Chondrocyte (in vitro differentiated cells): ENCODE measurements around the gene LRRC7. TPM values are rescaled to one million over a fixed set of nuclear protein-coding genes. Genes with fewer than 3 reads are reported as not detected.

Source experiments
- DNase-seq: peaks from one replicate; pipeline ENCODE4 v3.0.0; 2021; ENCODE audit warnings: mixed read lengths, low spot score
- H3K27ac Mint-ChIP-seq: one replicate; pipeline ENCODE4 v1.8.0; 2021; ENCODE audit warnings: mild to moderate bottlenecking, moderate library complexity, mixed read lengths; ENCODE audit not compliant: unreplicated experiment
- H3K27me3 Mint-ChIP-seq: 2 replicates; pipeline ENCODE4 v1.8.0; 2021; ENCODE audit warnings: low read depth, mixed read lengths
- H3K36me3 Mint-ChIP-seq: 2 replicates; pipeline ENCODE4 v1.8.0; 2021; ENCODE audit warnings: low read depth, mixed read lengths
- H3K4me1 Mint-ChIP-seq: 2 replicates; pipeline ENCODE4 v1.8.0; 2021; ENCODE audit warnings: low read depth, mild to moderate bottlenecking, mixed read lengths
- H3K4me3 Mint-ChIP-seq: one replicate; pipeline ENCODE4 v1.8.0; 2021; ENCODE audit warnings: mild to moderate bottlenecking, moderate library complexity, mixed read lengths; ENCODE audit not compliant: unreplicated experiment
- H3K9me3 Mint-ChIP-seq: 2 replicates; pipeline ENCODE4 v1.8.0; 2021; ENCODE audit warnings: low read depth, mixed read lengths
- total RNA-seq: library from RNA; stranded (reverse); gene quantifications from 3 replicates; pipeline ENCODE4 v1.2.1, GENCODE V29; 2021
- TF ChIP-seq, protein P1 (sequence below): fragments of 200-600 bp; sonication (generic); IDR thresholded peaks from 2 replicates; pipeline ENCODE4 v1.5.0; 2021; ENCODE audit warnings: antibody characterized with exemption, mild to moderate bottlenecking, moderate library complexity

Gene LRRC7
- total RNA-seq, 1 donor from 2014 or later: not detected

DNA sequence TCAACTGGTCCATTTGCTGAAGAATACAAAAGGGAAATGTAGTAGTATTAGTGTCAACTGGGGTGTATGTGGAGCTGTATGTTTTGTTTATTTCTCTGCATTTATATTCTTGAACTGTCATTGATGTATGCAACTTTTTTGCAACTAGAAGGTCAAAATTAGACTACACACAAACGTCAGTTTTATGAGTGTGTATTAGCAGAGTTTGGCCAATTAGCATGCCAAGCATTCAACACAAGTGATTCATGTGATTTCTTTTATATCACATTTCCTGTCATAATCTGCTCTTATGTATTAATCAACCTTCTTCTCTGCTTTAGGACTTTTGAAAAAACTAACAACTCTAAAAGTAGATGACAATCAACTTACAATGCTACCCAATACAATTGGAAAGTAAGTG is 426.5 kb downstream of the LRRC7 start:
- no peaks in the 10 kb centered on the region for H3K36me3 Mint-ChIP-seq
- no peak overlapping the region for H3K27ac Mint-ChIP-seq
- peaks cover 4% of the 10 kb centered on the region for H3K27me3 Mint-ChIP-seq
- TF ChIP-seq, protein P1, sequence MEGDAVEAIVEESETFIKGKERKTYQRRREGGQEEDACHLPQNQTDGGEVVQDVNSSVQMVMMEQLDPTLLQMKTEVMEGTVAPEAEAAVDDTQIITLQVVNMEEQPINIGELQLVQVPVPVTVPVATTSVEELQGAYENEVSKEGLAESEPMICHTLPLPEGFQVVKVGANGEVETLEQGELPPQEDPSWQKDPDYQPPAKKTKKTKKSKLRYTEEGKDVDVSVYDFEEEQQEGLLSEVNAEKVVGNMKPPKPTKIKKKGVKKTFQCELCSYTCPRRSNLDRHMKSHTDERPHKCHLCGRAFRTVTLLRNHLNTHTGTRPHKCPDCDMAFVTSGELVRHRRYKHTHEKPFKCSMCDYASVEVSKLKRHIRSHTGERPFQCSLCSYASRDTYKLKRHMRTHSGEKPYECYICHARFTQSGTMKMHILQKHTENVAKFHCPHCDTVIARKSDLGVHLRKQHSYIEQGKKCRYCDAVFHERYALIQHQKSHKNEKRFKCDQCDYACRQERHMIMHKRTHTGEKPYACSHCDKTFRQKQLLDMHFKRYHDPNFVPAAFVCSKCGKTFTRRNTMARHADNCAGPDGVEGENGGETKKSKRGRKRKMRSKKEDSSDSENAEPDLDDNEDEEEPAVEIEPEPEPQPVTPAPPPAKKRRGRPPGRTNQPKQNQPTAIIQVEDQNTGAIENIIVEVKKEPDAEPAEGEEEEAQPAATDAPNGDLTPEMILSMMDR: no peak
- no peaks in the 10 kb centered on the region for H3K9me3 Mint-ChIP-seq
- DNase-seq: no peak
- no peak overlapping the region for H3K4me3 Mint-ChIP-seq
- peaks cover 4% of the 10 kb centered on the region for H3K4me1 Mint-ChIP-seq

DNA sequence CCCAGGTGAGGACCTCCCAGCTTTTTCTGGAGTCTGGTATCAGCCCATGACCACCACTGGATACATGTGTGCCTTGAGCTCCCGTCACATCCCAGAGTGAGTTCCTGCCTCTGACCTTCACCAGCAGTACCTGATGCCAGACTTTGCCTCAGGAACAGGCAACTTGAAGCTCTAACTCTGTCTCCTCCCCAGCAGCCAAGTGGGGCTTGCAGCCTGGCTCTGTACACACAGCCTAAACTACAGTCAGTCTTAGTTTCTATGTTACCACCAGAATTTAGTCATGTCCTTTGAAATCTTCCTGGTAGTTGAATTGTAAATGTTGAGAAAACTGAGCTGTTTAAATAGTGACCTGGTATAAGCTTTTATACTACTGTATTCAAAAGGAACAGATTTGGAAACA is 431.1 kb downstream of the LRRC7 start:
- Mint-ChIP-seq H3K4me1 (no peaks in the 10 kb centered on the region), H3K4me3 (no peak overlapping the region), H3K9me3 (no peaks in the 10 kb centered on the region), H3K36me3 (no peaks in the 10 kb centered on the region), H3K27ac (no peak overlapping the region), H3K27me3 (peaks cover 2% of the 10 kb centered on the region)
- no peak for DNase-seq
- TF ChIP-seq, protein P1: no peak

DNA sequence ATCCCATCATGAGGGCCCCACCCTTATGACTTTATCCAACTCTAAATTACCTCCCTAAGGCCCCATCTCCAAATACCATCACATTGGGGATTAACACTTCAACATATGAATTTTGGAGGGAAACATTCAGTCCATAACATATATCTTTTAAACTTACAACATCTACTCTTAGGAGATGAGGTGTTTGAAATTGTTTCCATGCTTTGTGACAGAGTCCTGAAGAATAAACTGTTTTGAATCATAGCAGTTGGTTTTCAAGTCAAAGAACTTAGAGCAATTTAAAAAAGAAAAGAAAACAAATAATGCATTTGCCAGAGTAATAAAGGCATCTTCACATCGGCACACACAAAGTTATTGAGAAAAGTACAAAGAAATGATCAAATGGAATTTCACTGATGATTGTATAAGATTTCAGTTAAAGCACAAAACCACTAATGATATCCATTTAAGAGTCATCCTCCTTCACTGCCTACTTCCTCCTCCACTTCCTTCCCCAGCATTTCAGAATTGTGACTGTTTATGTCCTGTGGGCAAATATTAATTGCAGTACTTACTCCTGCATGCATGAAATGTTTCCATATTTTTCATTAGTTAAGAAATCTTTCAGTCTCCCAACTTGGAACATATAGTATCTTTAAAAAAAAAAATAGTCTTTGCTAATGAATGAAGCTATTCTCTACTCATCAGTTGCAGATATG is 435.6 kb downstream of the LRRC7 start:
- H3K27me3 Mint-ChIP-seq: no peaks in the 10 kb centered on the region

DNA sequence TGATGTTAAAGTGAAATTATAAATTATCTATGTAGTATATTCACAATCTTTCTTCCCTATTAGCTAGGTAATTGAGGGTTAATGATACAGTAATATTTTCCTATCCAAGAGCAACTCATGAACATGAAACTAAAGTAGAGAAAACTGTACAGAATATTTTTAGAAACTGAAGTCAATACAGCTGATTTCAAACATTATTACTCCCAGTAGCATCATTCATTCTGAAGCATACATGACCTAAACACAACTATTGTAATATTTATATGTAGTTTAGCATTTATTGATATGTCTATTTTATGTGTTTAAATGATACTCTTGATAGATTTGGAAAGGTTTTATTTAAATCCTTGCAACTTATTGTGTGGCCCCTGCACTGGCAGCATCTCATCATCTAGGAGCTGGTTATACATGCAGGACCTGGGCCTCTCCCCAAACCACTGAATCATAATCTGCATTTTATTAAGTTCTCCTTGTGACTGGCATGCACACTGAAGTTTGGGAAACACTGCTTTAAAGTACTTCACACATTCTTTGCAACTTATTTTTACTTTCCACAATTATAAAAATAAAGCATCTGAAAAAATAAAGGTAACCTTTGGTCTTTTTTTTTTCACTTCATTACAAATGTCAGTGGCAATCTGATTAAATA is 437.8 kb downstream of the LRRC7 start:
- Mint-ChIP-seq H3K4me1 (no peaks in the 10 kb centered on the region), H3K36me3 (no peaks in the 10 kb centered on the region), H3K27ac (no peak overlapping the region), H3K4me3 (no peak overlapping the region), H3K9me3 (no peaks in the 10 kb centered on the region), H3K27me3 (no peaks in the 10 kb centered on the region)
- TF ChIP-seq, protein P1: no peak
- no peak for DNase-seq

More for the DNA sequence above, 435.6 kb downstream of the LRRC7 start:
- Mint-ChIP-seq H3K27ac (no peak overlapping the region), H3K4me3 (no peak overlapping the region), H3K4me1 (no peaks in the 10 kb centered on the region), H3K36me3 (no peaks in the 10 kb centered on the region), H3K9me3 (no peaks in the 10 kb centered on the region)
- TF ChIP-seq, protein P1: no peak
- DNase-seq: no peak

DNA sequence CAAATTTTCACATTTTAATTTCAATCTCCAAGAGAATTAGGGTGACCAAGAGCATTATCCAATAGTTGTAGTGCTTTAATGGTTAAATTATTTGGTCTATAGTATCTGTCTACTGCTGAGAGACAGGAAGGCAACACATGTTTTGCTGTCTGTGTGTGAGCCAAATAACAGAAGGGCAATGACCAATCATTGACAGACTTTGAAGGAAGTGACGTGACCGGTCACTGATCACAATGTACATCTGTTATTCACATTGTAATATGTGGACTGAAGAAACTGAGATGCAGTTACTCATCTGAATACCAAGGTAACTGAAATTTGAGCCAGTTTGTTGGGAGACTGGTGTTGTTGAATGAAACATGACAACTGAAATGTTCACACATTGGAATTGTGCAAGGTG is 440.9 kb downstream of the LRRC7 start:
- Mint-ChIP-seq H3K27ac (no peak overlapping the region), H3K4me1 (no peaks in the 10 kb centered on the region)

More for the DNA sequence above, 440.9 kb downstream of the LRRC7 start:
- Mint-ChIP-seq H3K4me3 (no peak overlapping the region), H3K36me3 (no peaks in the 10 kb centered on the region), H3K27me3 (peaks cover 2% of the 10 kb centered on the region), H3K9me3 (no peaks in the 10 kb centered on the region)
- DNase-seq: no peak
- TF ChIP-seq, protein P1: no peak
